Endothelial cell of umbilical vein (primary cell): Measurements from ENCODE around the gene SMR3A. TPM values are rescaled to one million over a fixed set of nuclear protein-coding genes. Genes with fewer than 3 reads are reported as not detected.

Experiments used
- BruUV-seq: library from RNA; stranded (reverse); fragments of 400-500 nt; replicated peaks from 2 replicates; lab custom pipeline; 2021; lab: Mats Ljungman, UMichigan
- CTCF ChIA-PET: fragments of 300-600, 350-600 bp; sonication (Branson Sonifier 250); formaldehyde crosslinking; loops from one replicate; lab custom pipeline; 2021; ENCODE audit warnings: antibody characterized with exemption, inconsistent platforms; lab: Charles Lee
- POLR2A ChIA-PET: fragments of 300-600, 350-600 bp; sonication (Branson Sonifier 250); formaldehyde crosslinking; loops from one replicate; lab custom pipeline; 2021; ENCODE audit warnings: antibody characterized with exemption, inconsistent platforms; lab: Charles Lee
- DNase-seq: peaks from one replicate; pipeline ENCODE4 v3.0.0-alpha.2; 2011; ENCODE audit warnings: low read depth, low spot score
- FAIRE-seq: peaks from 2 replicates; lab custom pipeline; 2011; peaks lifted over from hg19 to GRCh38; lab: Jason Lieb, UNC
- H2AFZ ChIP-seq: 2 replicates; pipeline ENCODE4 v1.6.0; 2012; ENCODE audit warnings: low read depth, low read length, control low read depth, inconsistent platforms
- H3K27ac ChIP-seq: 2 replicates; pipeline ENCODE4 v1.5.1; 2011; ENCODE audit warnings: low read depth, mild to moderate bottlenecking, control low read depth, low read length, moderate library complexity; ENCODE audit not compliant: insufficient read depth
- H3K27me3 ChIP-seq, 2 experiments: 2 replicates each; pipeline versions ENCODE4 v1.6.0 to v1.6.1; 2011; ENCODE audit warnings: low read length in 2 of 2, mixed read lengths in 1 of 2; ENCODE audit not compliant: control insufficient read depth in 2 of 2, insufficient read depth in 2 of 2
- H3K36me3 ChIP-seq, 2 experiments: 2 replicates in 1 of 2; 3 replicates in 1 of 2; pipeline ENCODE4 v1.5.1; 2011; ENCODE audit warnings: low read length in 2 of 2, mild to moderate bottlenecking in 1 of 2, moderate library complexity in 1 of 2; ENCODE audit not compliant: control insufficient read depth in 2 of 2, insufficient read depth in 2 of 2; ENCODE audit errors: extremely low read depth in 1 of 2
- H3K4me1 ChIP-seq: 3 replicates; pipeline ENCODE4 v1.5.1; 2011; ENCODE audit warnings: mild to moderate bottlenecking, low read length; ENCODE audit not compliant: control insufficient read depth, insufficient read depth; ENCODE audit errors: extremely low read depth
- H3K4me2 ChIP-seq: 2 replicates; pipeline ENCODE4 v1.6.1; 2011; ENCODE audit warnings: low read length, control low read depth, mixed read lengths; ENCODE audit not compliant: insufficient read depth
- H3K4me3 ChIP-seq, 3 experiments: fragments of 200-600 bp in 1 of 3; sonication (generic), shearing (Covaris generic) in 1 of 3; replicated peaks in 1 of 3; 2 replicates each; pipeline ENCODE4 v1.5.1; 2011 to 2016; ENCODE audit warnings: control low read depth in 3 of 3, low read length in 3 of 3, mild to moderate bottlenecking in 2 of 3, inconsistent platforms in 1 of 3, low read depth in 1 of 3, moderate library complexity in 1 of 3; ENCODE audit not compliant: insufficient read depth in 1 of 3
- H3K79me2 ChIP-seq: 2 replicates; pipeline ENCODE4 v1.6.0; 2012; ENCODE audit warnings: low read length, inconsistent platforms; ENCODE audit not compliant: control insufficient read depth, insufficient read depth
- H3K9ac ChIP-seq: replicated peaks from 2 replicates; pipeline ENCODE3; 2011; ENCODE audit warnings: low read length, control low read depth; ENCODE audit not compliant: insufficient read depth; ENCODE audit errors: extremely low read depth
- H3K9me1 ChIP-seq: replicated peaks from 3 replicates; pipeline ENCODE4 v1.6.0; 2011; ENCODE audit warnings: mild to moderate bottlenecking, low read length; ENCODE audit not compliant: control insufficient read depth, insufficient read depth; ENCODE audit errors: extremely low read depth
- H3K9me3 ChIP-seq: replicated peaks from 2 replicates; pipeline ENCODE4 v1.5.1; 2012; ENCODE audit warnings: low read length, inconsistent platforms; ENCODE audit not compliant: control insufficient read depth, insufficient read depth
- H4K20me1 ChIP-seq: replicated peaks from 2 replicates; pipeline ENCODE3; 2011; ENCODE audit warnings: mild to moderate bottlenecking, low read length; ENCODE audit not compliant: control insufficient read depth, insufficient read depth; ENCODE audit errors: extremely low read depth
- CTCF ChIP-seq, 2 donors: IDR thresholded peaks; 1 replicate in 1 of 2; 2 replicates in 1 of 2; pipeline ENCODE4 v1.5.1; 2011; ENCODE audit warnings: low read length in 2 of 2, mild to moderate bottlenecking in 2 of 2, moderate library complexity in 2 of 2, control low read depth in 1 of 2, inconsistent platforms in 1 of 2, low read depth in 1 of 2; ENCODE audit not compliant: insufficient read depth in 1 of 2; ENCODE audit errors: extremely low read depth in 1 of 2
- EZH2 ChIP-seq: IDR thresholded peaks from 2 replicates; pipeline ENCODE4 v1.6.1; 2012; ENCODE audit warnings: borderline replicate concordance, low read depth, mild to moderate bottlenecking, moderate library complexity, low read length, inconsistent platforms; ENCODE audit not compliant: severe bottlenecking
- FOS ChIP-seq: IDR thresholded peaks from 2 replicates; pipeline ENCODE4 v1.6.1; 2011; ENCODE audit warnings: mild to moderate bottlenecking, low read length, moderate library complexity, borderline replicate concordance; ENCODE audit not compliant: insufficient read depth
- GATA2 ChIP-seq: IDR thresholded peaks from 2 replicates; pipeline ENCODE4 v1.7.0; 2011; ENCODE audit warnings: low read depth, mild to moderate bottlenecking, moderate library complexity, mixed read lengths, low read length; ENCODE audit not compliant: insufficient read length, insufficient read depth
- JUN ChIP-seq: IDR thresholded peaks from 2 replicates; pipeline ENCODE4 v1.6.1; 2011; ENCODE audit warnings: borderline replicate concordance, low read depth; ENCODE audit not compliant: insufficient read length, insufficient read depth
- MAX ChIP-seq: IDR thresholded peaks from 2 replicates; pipeline ENCODE4 v1.6.1; 2011; ENCODE audit not compliant: insufficient read depth, insufficient read length
- MYC ChIP-seq: IDR thresholded peaks from one replicate; pipeline ENCODE4 v1.6.1; 2011; ENCODE audit warnings: mild to moderate bottlenecking, low read depth, low read length
- POLR2A ChIP-seq: IDR thresholded peaks from 2 replicates; pipeline ENCODE4 v1.6.1; 2012; ENCODE audit warnings: low read depth, mild to moderate bottlenecking, control low read depth, low read length
- POLR2AphosphoS5 ChIP-seq: IDR thresholded peaks from 2 replicates; pipeline ENCODE4 v1.6.1; 2012; ENCODE audit warnings: low read depth, mild to moderate bottlenecking, control low read depth, low read length, moderate library complexity; ENCODE audit not compliant: insufficient read depth
- dilution Hi-C: fragments of 300-500 bp; cut with MboI; formaldehyde crosslinking; loops from one replicate; pipeline ENCODE4 v1.15.0; 2019; ENCODE audit warnings: low sequenced_read_pairs; ENCODE audit not compliant: extremely low pct_ligation_motif_present
- intact Hi-C: fragments of 100-400 bp; cut with micrococcal nuclease; formaldehyde crosslinking; loops from one replicate; pipeline ENCODE4 v1.10.0; 2022
- polyA plus RNA-seq, 4 experiments: library from polyadenylated mRNA; depleted of rRNA in 3 of 4; stranded (reverse) in 3 of 4; unstranded in 1 of 4; fragments of >200 nt; gene quantifications; 2 replicates each; pipeline versions ENCODE4 v1.2.1 to v1.2.3, GENCODE V29; 2011 to 2012; ENCODE audit warnings: missing spikeins in 1 of 4
- total RNA-seq: library from RNA; stranded (reverse); gene quantifications from 2 replicates; pipeline ENCODE4 v1.2.3, GENCODE V29; 2021

The SMR3A gene
- total and polyA plus RNA-seq, 2 donors (not counting 3 experiments of a cell fraction or from before 2014, with no cell fraction given), result not detected

GRCh38 chr4:70313736-70314135 lies 46.8 kb upstream of the SMR3A start:
- H3K9me1 ChIP-seq, result no peaks in the 10 kb centered on the region
- H3K4me3 ChIP-seq, result no peak overlapping the region
- H3K79me2 ChIP-seq, result no peaks in the 10 kb centered on the region
- no peak overlapping the region for H2AFZ ChIP-seq
- dilution Hi-C loops (no loop called here), intact Hi-C loops (no loop called here)
- no peak for DNase-seq
- CTCF ChIA-PET, result no interaction called here
- no peak for FAIRE-seq
- no peak overlapping the region for H3K9ac ChIP-seq
- no peaks in the 10 kb centered on the region for H3K36me3 ChIP-seq
- no peak overlapping the region for H3K4me2 ChIP-seq
- H3K4me1 ChIP-seq, result no peaks in the 10 kb centered on the region
- no peak overlapping the region for H3K27ac ChIP-seq
- H3K9me3 ChIP-seq, result no peaks in the 10 kb centered on the region
- BruUV-seq, result no TSS peak
- no peaks in the 10 kb centered on the region for H4K20me1 ChIP-seq
- no peak for TF ChIP-seq GATA2
- no peak for TF ChIP-seq FOS
- TF ChIP-seq POLR2AphosphoS5, result no peak
- TF ChIP-seq CTCF (IDR thresholded peaks at IDR 0.05; ENCODE audit: extremely low read depth in 1 of 2, insufficient read depth in 1 of 2, low read depth in 1 of 2, low read length in 2 of 2), result no peak
- TF ChIP-seq JUN, result no peak
- TF ChIP-seq MYC, result no peak
- TF ChIP-seq POLR2A, result no peak
- no peak for TF ChIP-seq MAX
- TF ChIP-seq EZH2, result no peak
- POLR2A ChIA-PET, result no interaction called here
- no peaks in the 10 kb centered on the region for H3K27me3 ChIP-seq
